ENCODE data around the gene DYNC2H1. TPM values are rescaled to one million over a fixed set of nuclear protein-coding genes. Genes with fewer than 3 reads are reported as not detected.

DYNC2H1 gene
- total RNA-seq, 1 experiment from 2014 or later: 7.6 TPM

DNA sequence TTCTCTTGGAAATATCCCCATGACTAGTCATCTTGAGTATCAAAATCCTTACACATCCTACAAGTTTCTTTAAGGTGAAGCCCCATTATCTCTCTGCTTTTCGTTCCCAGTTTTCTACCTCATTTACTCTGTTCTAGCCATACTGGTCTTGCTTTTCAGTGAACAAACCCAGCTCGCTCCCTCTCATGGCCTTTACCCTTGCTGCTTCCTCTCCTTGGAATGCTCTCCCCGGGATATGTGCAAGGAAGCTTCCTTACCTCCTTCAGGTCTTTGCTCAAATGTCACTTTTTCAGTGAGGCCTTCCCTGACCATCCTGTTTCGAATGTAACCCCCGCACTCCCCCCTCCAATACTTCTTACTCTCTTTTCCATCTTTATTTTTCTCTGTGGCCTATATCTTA, 331.8 kb downstream of the DYNC2H1 start:
- no peak for DNase-seq
- Histone ChIP-seq H3K4me3 (no peak overlapping the region), H3K36me3 (no peaks in the 10 kb centered on the region), H3K9me3 (no peaks in the 10 kb centered on the region), H3K27me3 (no peaks in the 10 kb centered on the region)

DNA sequence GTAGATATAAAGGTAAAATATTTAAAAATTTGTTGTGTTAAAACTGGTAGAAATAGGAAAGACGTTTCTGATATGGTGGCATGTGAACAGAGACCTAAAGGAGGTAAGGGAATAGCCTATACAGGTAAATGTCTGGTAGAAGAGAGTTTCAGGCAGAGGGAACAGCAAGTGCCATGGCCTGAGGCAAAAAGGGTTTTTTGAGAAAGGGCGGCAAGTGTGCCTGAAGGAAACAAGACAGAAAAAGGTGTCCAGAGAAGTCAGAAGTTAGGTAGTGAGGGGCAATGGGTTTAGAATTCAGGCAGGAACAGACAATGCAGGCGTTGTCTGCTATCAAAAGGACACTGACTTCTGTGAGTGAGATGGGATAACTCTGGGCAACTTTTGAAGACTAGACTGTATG, 339.7 kb downstream of the DYNC2H1 start:
- Histone ChIP-seq H3K36me3 (no peaks in the 10 kb centered on the region), H3K9me3 (no peaks in the 10 kb centered on the region), H3K27me3 (no peaks in the 10 kb centered on the region), H3K4me3 (no peak overlapping the region)
- no peak for DNase-seq

DNA sequence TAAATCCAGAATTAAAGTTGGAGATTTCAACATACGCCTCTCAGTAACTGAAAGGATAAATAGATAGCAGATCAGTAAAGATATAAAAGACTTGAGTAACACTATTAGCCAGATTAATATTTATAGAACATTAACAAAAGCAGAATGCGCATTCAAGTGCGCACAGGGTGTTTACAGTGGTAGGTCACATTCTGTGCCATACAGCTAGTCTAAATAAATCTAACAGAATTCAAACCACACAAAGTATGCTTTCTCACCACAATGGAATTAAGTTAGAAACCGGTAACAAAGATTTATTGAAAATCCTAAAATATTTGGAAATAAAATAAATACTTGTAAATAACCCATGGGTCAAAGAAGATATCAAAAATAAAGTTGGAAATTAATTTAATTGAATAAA, 341.0 kb downstream of the DYNC2H1 start:
- Histone ChIP-seq H3K4me3 (no peak overlapping the region), H3K27me3 (no peaks in the 10 kb centered on the region), H3K36me3 (no peaks in the 10 kb centered on the region), H3K9me3 (no peaks in the 10 kb centered on the region)
- no peak for DNase-seq

DNA sequence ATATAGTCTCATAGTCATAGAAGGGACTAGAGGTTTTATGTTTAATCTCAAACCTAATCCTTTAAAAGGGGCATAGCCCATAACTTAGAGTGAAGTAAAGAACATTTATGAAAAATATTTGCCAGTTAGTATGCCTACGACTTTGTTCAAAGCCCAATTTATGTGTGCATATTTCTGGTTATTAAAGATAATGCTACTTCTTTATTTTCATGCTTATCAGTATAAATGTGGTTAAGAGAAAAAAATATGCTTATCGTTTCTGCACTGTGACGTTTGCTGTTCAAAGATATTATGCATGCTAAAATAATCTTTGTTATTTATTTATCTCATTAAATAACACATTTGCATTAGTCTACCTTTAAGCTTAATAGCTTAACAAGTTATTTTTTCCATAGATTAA, 343.9 kb downstream of the DYNC2H1 start:
- no peak for DNase-seq
- H3K4me3 ChIP-seq: no peak overlapping the region
- no peaks in the 10 kb centered on the region for H3K9me3 ChIP-seq
- no peaks in the 10 kb centered on the region for H3K36me3 ChIP-seq
- H3K27me3 ChIP-seq: no peaks in the 10 kb centered on the region

GRCh38 chr11:103453915-103454709, 344.9 kb downstream of the DYNC2H1 start:
- H3K27me3 ChIP-seq: no peaks in the 10 kb centered on the region
- H3K9me3 ChIP-seq: no peaks in the 10 kb centered on the region
- no peak for DNase-seq
- H3K36me3 ChIP-seq: no peaks in the 10 kb centered on the region
- no peak overlapping the region for H3K4me3 ChIP-seq

GRCh38 chr11:103464420-103464819, 355.2 kb downstream of the DYNC2H1 start:
- no peaks in the 10 kb centered on the region for H3K27me3 ChIP-seq
- no peaks in the 10 kb centered on the region for H3K9me3 ChIP-seq
- H3K4me3 ChIP-seq: no peak overlapping the region
- DNase-seq: no peak
- no peaks in the 10 kb centered on the region for H3K36me3 ChIP-seq

- H3K9me3 ChIP-seq: no peaks in the 10 kb centered on the region
- DNase-seq: no peak
- no peaks in the 10 kb centered on the region for H3K27me3 ChIP-seq
- no peaks in the 10 kb centered on the region for H3K36me3 ChIP-seq
- no peak overlapping the region for H3K4me3 ChIP-seq
These were observed 356.4 kb downstream of the DYNC2H1 start for GRCh38 chr11:103465555-103466140.

DNA sequence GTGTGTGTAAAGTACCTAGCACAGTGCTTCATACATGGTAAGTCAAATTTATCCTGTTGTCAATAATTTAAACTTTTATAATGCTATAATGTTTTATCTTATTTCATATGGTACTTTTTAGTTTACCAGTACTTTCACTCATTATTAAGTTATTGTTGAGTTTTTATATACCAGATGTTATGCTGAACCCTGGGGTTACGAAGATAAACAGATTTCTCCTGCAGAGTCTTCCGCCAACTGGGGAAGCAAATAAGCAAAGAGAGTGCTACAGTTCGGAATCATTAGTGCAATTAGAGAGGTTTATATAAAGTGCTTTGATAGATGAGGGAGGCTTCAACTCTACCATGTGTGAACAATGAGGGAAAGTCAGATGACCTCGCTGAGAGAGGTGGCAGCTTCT, 362.3 kb downstream of the DYNC2H1 start:
- Histone ChIP-seq H3K4me3 (no peak overlapping the region), H3K9me3 (no peaks in the 10 kb centered on the region), H3K27me3 (no peaks in the 10 kb centered on the region), H3K36me3 (no peaks in the 10 kb centered on the region)
- DNase-seq: no peak

- no peaks in the 10 kb centered on the region for H3K9me3 ChIP-seq
- no peak overlapping the region for H3K4me3 ChIP-seq
- H3K36me3 ChIP-seq: no peaks in the 10 kb centered on the region
- H3K27me3 ChIP-seq: no peaks in the 10 kb centered on the region
- DNase-seq: no peak
These were observed 367.6 kb downstream of the DYNC2H1 start for GRCh38 chr11:103476874-103477273.

DNA sequence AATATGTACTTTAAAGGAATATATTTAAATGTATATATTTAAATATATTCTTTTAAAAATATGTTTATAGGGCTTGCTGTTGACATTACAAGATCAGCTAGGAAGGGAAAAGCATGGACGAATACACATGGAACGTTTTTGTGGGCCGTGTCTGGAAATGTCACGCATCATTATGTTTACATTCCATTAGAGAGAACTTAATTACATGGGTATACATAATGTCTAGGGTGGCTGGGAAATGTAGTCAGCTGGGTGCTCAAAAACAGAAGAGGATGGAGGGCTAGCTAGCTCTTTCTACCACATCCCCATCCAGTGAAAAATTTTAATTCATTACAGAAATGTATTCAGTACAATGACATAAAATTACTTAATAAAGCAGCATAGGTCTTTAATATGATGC, 371.2 kb downstream of the DYNC2H1 start:
- no peak overlapping the region for H3K4me3 ChIP-seq
- no peaks in the 10 kb centered on the region for H3K9me3 ChIP-seq
- H3K36me3 ChIP-seq: no peaks in the 10 kb centered on the region
- no peaks in the 10 kb centered on the region for H3K27me3 ChIP-seq
- no peak for DNase-seq

GRCh38 chr11:103483996-103484395, 374.8 kb downstream of the DYNC2H1 start:
- Histone ChIP-seq H3K4me3 (no peak overlapping the region), H3K27me3 (no peaks in the 10 kb centered on the region), H3K36me3 (no peaks in the 10 kb centered on the region), H3K9me3 (no peaks in the 10 kb centered on the region)
- DNase-seq: no peak

GRCh38 chr11:103484545-103484944, 375.3 kb downstream of the DYNC2H1 start:
- Histone ChIP-seq H3K27me3 (no peaks in the 10 kb centered on the region), H3K4me3 (no peak overlapping the region), H3K9me3 (no peaks in the 10 kb centered on the region), H3K36me3 (no peaks in the 10 kb centered on the region)
- DNase-seq: no peak

DNA sequence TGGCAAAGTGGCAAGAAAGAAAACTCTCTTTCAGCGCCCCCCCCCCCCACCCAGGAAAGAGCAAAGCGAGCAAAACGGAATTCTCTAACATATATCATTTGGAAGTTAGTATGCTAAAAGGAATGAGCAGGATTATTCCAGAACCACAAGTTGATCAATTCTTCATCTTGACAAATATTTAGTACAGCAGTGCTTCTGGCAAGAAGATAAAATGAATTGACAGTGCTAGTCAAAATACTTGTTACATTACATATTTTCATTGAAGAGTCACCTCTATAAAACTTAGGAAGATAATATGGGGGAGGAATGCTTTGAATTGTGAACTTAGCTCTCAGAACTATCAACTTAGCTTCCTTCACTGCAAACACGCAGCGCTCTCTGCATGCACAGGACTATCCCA, 377.4 kb downstream of the DYNC2H1 start:
- H3K36me3 ChIP-seq: no peaks in the 10 kb centered on the region
- H3K27me3 ChIP-seq: no peaks in the 10 kb centered on the region
- H3K9me3 ChIP-seq: peaks cover 3% of the 10 kb centered on the region; the same call in 1 of the 2 replicates
- DNase-seq: no peak
- no peak overlapping the region for H3K4me3 ChIP-seq

- no peak for DNase-seq
- no peaks in the 10 kb centered on the region for H3K36me3 ChIP-seq
- no peaks in the 10 kb centered on the region for H3K27me3 ChIP-seq
These were observed 377.9 kb downstream of the DYNC2H1 start for GRCh38 chr11:103487113-103487512.

DNA sequence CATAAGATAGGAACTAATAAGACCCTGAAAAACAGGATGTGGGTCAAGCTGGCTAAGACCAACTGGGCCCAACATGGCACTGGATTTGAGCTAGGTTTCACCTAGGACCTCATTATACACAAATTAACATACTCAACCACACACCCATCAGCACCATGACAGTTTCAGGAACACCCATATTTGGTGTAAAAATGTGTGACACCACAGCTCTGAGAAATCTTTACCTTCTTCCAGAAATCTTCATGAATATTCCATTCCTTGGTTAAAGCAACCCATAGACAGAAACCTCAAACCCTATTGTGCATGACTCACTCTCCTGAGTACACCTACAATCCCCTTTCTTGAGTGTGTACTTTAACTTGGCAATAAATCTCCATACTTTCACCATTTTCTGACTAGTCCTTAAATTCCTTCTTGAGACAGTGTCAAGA, 378.8 kb downstream of the DYNC2H1 start:
- H3K36me3 ChIP-seq: no peaks in the 10 kb centered on the region
- H3K27me3 ChIP-seq: no peaks in the 10 kb centered on the region
- H3K4me3 ChIP-seq: no peak overlapping the region
- DNase-seq: no peak
- H3K9me3 ChIP-seq: peaks cover 3% of the 10 kb centered on the region; the same call in 1 of the 2 replicates

More at GRCh38 chr11:103487113-103487512, 377.9 kb downstream of the DYNC2H1 start:
- Histone ChIP-seq H3K9me3 (peaks cover 3% of the 10 kb centered on the region; the same call in 1 of the 2 replicates), H3K4me3 (no peak overlapping the region)

- H3K9me3 ChIP-seq: peaks cover 3% of the 10 kb centered on the region; the same call in 1 of the 2 replicates
- no peak for DNase-seq
- no peak overlapping the region for H3K4me3 ChIP-seq
- no peaks in the 10 kb centered on the region for H3K27me3 ChIP-seq
- no peaks in the 10 kb centered on the region for H3K36me3 ChIP-seq
These were observed 379.4 kb downstream of the DYNC2H1 start for GRCh38 chr11:103488579-103488978.

DNA sequence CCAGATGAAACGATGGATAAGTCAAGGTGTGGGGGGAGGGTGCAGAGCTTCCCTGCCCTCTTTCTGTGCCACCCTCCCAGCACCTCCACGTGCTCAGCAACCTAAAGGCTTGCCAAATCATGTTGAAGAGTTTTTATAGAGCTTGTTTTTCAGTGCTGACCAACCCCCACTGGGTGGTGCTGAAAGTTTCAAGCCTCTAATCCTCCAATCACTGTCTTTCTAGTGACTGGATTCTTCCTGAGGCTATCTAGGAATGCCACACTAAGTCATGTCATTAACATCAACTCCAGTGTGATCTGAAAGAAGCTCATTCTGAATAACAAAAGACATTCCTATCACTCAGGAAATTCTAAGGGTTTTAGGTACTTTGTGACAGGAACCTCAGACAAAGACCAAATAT, 382.6 kb downstream of the DYNC2H1 start:
- H3K4me3 ChIP-seq: no peak overlapping the region
- H3K27me3 ChIP-seq: no peaks in the 10 kb centered on the region
- no peak for DNase-seq
- H3K36me3 ChIP-seq: no peaks in the 10 kb centered on the region
- H3K9me3 ChIP-seq: peaks cover 3% of the 10 kb centered on the region; the same call in 1 of the 2 replicates

GRCh38 chr11:103494491-103494890, 385.3 kb downstream of the DYNC2H1 start:
- DNase-seq: no peak
- H3K36me3 ChIP-seq: no peaks in the 10 kb centered on the region

More at GRCh38 chr11:103494491-103494890, 385.3 kb downstream of the DYNC2H1 start:
- Histone ChIP-seq H3K4me3 (no peak overlapping the region), H3K9me3 (peaks cover 3% of the 10 kb centered on the region; the same call in 1 of the 2 replicates), H3K27me3 (no peaks in the 10 kb centered on the region)

Data from MG63 (cell line).